ENCODE data around the gene PLPPR5.
"Not testable (repeated sequence)": the region's sequence is repeated elsewhere in the genome, so short reads cannot be mapped to it uniquely, and the experiment has no call there.

Gene PLPPR5

GRCh38 chr1:98914547-98914946, 90.1 kb downstream of the PLPPR5 start:
- DNase-seq (ENCODE audit: low spot score) = no peak

- DNase-seq (ENCODE audit: low spot score) = no peak
These were observed 93.8 kb downstream of the PLPPR5 start for GRCh38 chr1:98910827-98911226.

GRCh38 chr1:98908980-98909379, 95.7 kb downstream of the PLPPR5 start:
- no peak for DNase-seq (ENCODE audit: low spot score)

- DNase-seq (ENCODE audit: low spot score) = no peak
These were observed 97.9 kb downstream of the PLPPR5 start for GRCh38 chr1:98906809-98907208.

GRCh38 chr1:98906361-98906760, 98.3 kb downstream of the PLPPR5 start:
- DNase-seq (ENCODE audit: low spot score) = no peak

GRCh38 chr1:98904684-98905083, 100.0 kb downstream of the PLPPR5 start:
- no peak for DNase-seq (ENCODE audit: low spot score)

GRCh38 chr1:98903726-98904125, 100.9 kb downstream of the PLPPR5 start:
- DNase-seq (ENCODE audit: low spot score) = no peak

GRCh38 chr1:98903261-98903660, 101.4 kb downstream of the PLPPR5 start:
- DNase-seq (ENCODE audit: low spot score) = no peak

GRCh38 chr1:98898940-98899339, 105.7 kb downstream of the PLPPR5 start:
- DNase-seq (ENCODE audit: low spot score) = no peak

GRCh38 chr1:98897479-98897878, 107.2 kb downstream of the PLPPR5 start:
- DNase-seq (ENCODE audit: low spot score) = no peak

GRCh38 chr1:98896711-98897445, 107.8 kb downstream of the PLPPR5 start:
- DNase-seq (ENCODE audit: low spot score) = no peak

GRCh38 chr1:98893371-98893770, 111.3 kb downstream of the PLPPR5 start:
- DNase-seq (ENCODE audit: low spot score) = no peak

GRCh38 chr1:98888869-98889268, 115.8 kb downstream of the PLPPR5 start:
- no peak for DNase-seq (ENCODE audit: low spot score)

- no peak for DNase-seq (ENCODE audit: low spot score)
These were observed 117.2 kb downstream of the PLPPR5 start for GRCh38 chr1:98887507-98887906.

- no peak for DNase-seq (ENCODE audit: low spot score)
These were observed 119.8 kb downstream of the PLPPR5 start for GRCh38 chr1:98884864-98885263.

GRCh38 chr1:98881901-98882300, 122.8 kb downstream of the PLPPR5 start:
- DNase-seq (ENCODE audit: low spot score) = no peak

- DNase-seq (ENCODE audit: low spot score) = not testable (repeated sequence)
These were observed 123.4 kb downstream of the PLPPR5 start for GRCh38 chr1:98881234-98881633.

- no peak for DNase-seq (ENCODE audit: low spot score)
These were observed 129.8 kb downstream of the PLPPR5 start for GRCh38 chr1:98874828-98875227.

- DNase-seq (ENCODE audit: low spot score) = peak; percentile 21
These were observed 133.4 kb downstream of the PLPPR5 start for GRCh38 chr1:98870959-98871903.

GRCh38 chr1:98865796-98866195, 138.9 kb downstream of the PLPPR5 start:
- DNase-seq (ENCODE audit: low spot score) = no peak

- DNase-seq (ENCODE audit: low spot score) = no peak
These were observed 144.3 kb downstream of the PLPPR5 start for GRCh38 chr1:98860329-98860728.

GRCh38 chr1:98854137-98854536, 150.5 kb downstream of the PLPPR5 start:
- DNase-seq (ENCODE audit: low spot score) = no peak

- DNase-seq (ENCODE audit: low spot score) = no peak
These were observed 154.6 kb downstream of the PLPPR5 start for GRCh38 chr1:98849969-98850636.
